ENCODE data around the gene LOXL3. TPM values are rescaled to one million over a fixed set of nuclear protein-coding genes. Genes with fewer than 3 reads are reported as not detected.
"Not testable (repeated sequence)": the region's sequence is repeated elsewhere in the genome, so short reads cannot be mapped to it uniquely, and the experiment has no call there.

The LOXL3 gene
- total and polyA plus RNA-seq, 9 donors, result 2.3 to 8.5 (median 4.4) TPM

DNA sequence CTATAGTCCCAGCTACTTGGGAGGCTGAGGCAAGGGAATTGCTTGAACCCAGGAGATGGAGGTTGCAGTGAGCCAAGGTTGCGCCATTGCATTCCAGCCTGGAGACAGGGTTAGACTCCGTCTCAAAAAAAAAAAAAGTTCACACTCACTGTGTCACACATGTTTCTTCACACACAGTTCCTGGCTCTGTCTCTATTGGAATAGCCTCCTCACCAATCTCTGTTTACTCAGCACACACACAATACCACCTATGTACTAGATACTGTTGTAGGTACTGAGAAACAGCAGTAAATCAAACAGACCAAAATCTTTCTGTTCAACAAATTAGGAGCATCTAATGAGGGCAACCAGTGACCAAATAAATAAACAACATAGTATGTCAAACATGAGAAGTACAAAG lies 67.6 kb downstream of the LOXL3 start:
- Histone ChIP-seq H3K36me3 (no peaks in the 10 kb centered on the region), H3K4me1 (ENCODE audit: insufficient read depth) (peaks cover 6% of the 10 kb centered on the region), H3K27me3 (no peaks in the 10 kb centered on the region), H3K9me3 (no peaks in the 10 kb centered on the region), H3K27ac (no peak overlapping the region), H3K4me3 (no peak overlapping the region)
- WGBS, 3 donors, result 87 to 91% (median 90%) methylated on average over 2 of the region's 2 CpGs
- no peak for TF ChIP-seq POLR2A (IDR thresholded peaks at IDR 0.05)
- DNase-seq, result no peak
- intact Hi-C loops (cut with DNase I), result no loop called here

DNA sequence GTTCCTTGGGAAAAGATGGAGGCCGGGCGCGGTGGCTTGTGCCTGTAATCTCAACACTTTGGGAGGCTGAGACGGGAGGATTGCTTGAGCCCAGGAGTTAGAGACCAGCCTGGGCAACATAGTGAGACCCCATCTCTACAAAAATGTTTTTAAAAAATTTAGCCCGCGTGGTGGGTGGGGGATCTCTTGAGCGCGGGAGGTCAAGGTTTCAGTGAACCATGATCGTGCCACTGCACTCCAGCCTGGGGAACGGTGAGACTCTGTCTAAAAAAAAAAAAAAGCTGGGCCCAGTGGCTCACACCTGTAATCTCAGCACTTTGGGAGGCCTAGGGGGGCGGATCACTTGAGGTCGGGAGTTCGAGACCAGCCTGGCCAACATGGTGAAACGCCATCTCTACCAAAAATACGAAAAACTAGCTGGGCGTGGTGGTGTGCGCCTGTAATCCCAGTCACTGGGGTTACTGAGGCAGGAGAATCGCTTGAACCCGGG lies 70.0 kb downstream of the LOXL3 start:
- H3K4me1 ChIP-seq (ENCODE audit: insufficient read depth); H3K27me3 ChIP-seq; H3K9me3 ChIP-seq; H3K36me3 ChIP-seq; DNase-seq: not testable (repeated sequence)
- Histone ChIP-seq H3K4me3 (peak overlapping the region; percentile 48), H3K27ac (peak overlapping the region in 1 of 2 donors; percentile 87)
- intact Hi-C loops (cut with DNase I), result loop anchor here in 2 of 4 donors (5.0 kb wide), 2 partner anchors 49 to 104 kb away; no protein-coding TSS in a partner anchor
- WGBS, 3 donors, result 60 to 71% (median 68%) methylated on average over 19 of the region's 19 CpGs

DNA sequence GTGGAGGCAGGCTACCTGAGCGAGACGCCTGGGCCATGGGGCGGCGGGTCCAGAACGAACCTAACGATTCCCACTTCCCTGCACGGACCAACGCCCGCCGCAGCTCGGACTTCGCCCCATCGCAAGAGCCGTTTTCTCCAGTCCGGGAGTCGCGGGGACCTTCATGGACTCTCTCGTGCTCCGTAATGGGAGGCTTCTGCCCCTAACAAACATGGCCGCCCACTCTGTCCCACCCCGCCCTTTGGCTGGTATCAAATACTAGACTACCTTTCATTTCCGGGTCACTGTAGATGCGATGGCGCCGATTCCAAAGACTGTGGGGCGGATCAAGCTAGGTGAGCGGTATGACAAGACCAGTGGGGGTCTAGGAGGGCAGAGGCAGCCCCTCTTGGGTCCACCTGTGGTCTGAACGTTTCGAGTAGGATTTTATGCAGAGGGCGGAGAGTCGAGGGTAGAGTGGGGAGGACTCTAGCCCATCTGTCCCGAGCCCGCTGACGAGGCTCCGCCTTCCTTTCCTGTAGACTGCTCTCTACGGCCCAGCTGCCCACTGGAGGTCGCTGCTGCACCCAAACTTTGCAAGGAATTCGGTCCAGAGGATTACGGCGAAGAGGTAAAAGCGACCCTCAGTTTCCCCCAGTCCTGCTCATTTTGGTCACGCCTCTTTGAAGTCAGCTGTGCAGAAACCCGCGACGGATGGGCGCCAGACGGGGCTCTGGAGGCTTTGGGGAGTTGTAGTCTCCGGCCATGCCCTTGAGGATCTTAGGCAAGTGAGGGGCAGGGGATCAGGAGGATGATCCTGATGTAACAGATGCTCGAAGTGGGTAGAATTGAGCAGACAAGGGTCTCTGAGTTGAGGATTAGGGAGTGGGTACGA lies 70.7 kb downstream of the LOXL3 start, which contains the start of the genes CCDC142 and TTC31:
Gene CCDC142, minus strand, starts transcription at position 198 of the 874 bp plus-strand sequence. Its CDS starts 161 bp downstream, at position 37.
Gene TTC31, plus strand, starts transcription at position 281 of the 874 bp plus-strand sequence. Its CDS starts 15 bp downstream, at position 296.
- Histone ChIP-seq H3K27ac (peak within 1 kb of the TSS; percentile 86 to 87), H3K27me3 (no peaks in the 10 kb centered on the region), H3K9me3 (no peaks in the 10 kb centered on the region), H3K36me3 (no peaks in the 10 kb centered on the region), H3K4me1 (ENCODE audit: insufficient read depth) (peaks cover 8% of the 10 kb centered on the region), H3K4me3 (peak within 1 kb of the TSS; percentile 48)
- 0% methylated on average over 50 of the region's 50 CpGs for WGBS, 3 donors
- TF ChIP-seq, protein P1, sequence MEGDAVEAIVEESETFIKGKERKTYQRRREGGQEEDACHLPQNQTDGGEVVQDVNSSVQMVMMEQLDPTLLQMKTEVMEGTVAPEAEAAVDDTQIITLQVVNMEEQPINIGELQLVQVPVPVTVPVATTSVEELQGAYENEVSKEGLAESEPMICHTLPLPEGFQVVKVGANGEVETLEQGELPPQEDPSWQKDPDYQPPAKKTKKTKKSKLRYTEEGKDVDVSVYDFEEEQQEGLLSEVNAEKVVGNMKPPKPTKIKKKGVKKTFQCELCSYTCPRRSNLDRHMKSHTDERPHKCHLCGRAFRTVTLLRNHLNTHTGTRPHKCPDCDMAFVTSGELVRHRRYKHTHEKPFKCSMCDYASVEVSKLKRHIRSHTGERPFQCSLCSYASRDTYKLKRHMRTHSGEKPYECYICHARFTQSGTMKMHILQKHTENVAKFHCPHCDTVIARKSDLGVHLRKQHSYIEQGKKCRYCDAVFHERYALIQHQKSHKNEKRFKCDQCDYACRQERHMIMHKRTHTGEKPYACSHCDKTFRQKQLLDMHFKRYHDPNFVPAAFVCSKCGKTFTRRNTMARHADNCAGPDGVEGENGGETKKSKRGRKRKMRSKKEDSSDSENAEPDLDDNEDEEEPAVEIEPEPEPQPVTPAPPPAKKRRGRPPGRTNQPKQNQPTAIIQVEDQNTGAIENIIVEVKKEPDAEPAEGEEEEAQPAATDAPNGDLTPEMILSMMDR (IDR thresholded peaks at IDR 0.05), result peak; percentile 76 to 87 (median 83)
- TF ChIP-seq EP300 (IDR thresholded peaks at IDR 0.05) (peak; percentile 24), POLR2A (IDR thresholded peaks at IDR 0.05) (peak; percentile 53)
- intact Hi-C loops (cut with DNase I), result loop anchor here in 2 of 4 donors (5.0 kb wide), 2 partner anchors 49 to 104 kb away; no protein-coding TSS in a partner anchor
- DNase-seq, result peak; percentile 94 to 97 (median 94)

Other genes starting within 250 kb of the LOXL3 start
- gene SLC4A5, start 210.5 kb downstream of the LOXL3 start, total RNA-seq, result 1 to 10 TPM; 1.5 to 6.3 (median 2.7) TPM
- 1 to 10 TPM; 1.1 to 1.4 TPM for gene SLC4A5, start 210.5 kb downstream of the LOXL3 start, polyA plus RNA-seq
- 100 to 1,000 TPM in 5 of 7 donors, 10 to 100 TPM in 2; 58.5 to 127 (median 111) TPM for gene DCTN1, start 173.6 kb downstream of the LOXL3 start, total RNA-seq
- gene DCTN1, start 173.6 kb downstream of the LOXL3 start, polyA plus RNA-seq, result 100 to 1,000 TPM in 1 of 2 donors, 10 to 100 TPM in 1; 59.5 to 108 TPM
- 1 to 10 TPM; 1.3 to 9.9 (median 4.5) TPM for gene C2orf81, start 132.3 kb downstream of the LOXL3 start, total RNA-seq
- gene C2orf81, start 132.3 kb downstream of the LOXL3 start, polyA plus RNA-seq, result 1 to 10 TPM in 1 of 2 donors, under 1 TPM in 1; 0.85 to 5.1 TPM
- gene WDR54, start 132.2 kb downstream of the LOXL3 start, total RNA-seq, result 10 to 100 TPM in 6 of 7 donors, 1 to 10 TPM in 1; 8.8 to 41.6 (median 16.2) TPM
- gene WDR54, start 132.2 kb downstream of the LOXL3 start, polyA plus RNA-seq, result 10 to 100 TPM in 1 of 2 donors, 1 to 10 TPM in 1; 8.6 to 22.4 TPM
- gene RTKN, start 112.0 kb downstream of the LOXL3 start, total RNA-seq, result 10 to 100 TPM in 5 of 7 donors, 1 to 10 TPM in 2; 1.6 to 30.9 (median 12.2) TPM
- gene RTKN, start 112.0 kb downstream of the LOXL3 start, polyA plus RNA-seq, result 1 to 10 TPM; 8.6 TPM
- 10 to 100 TPM in 6 of 7 donors, 1 to 10 TPM in 1; 9.4 to 60.9 (median 49.6) TPM for gene INO80B, start 98.9 kb downstream of the LOXL3 start, total RNA-seq
- gene INO80B, start 98.9 kb downstream of the LOXL3 start, polyA plus RNA-seq, result 10 to 100 TPM; 45.1 to 48.6 TPM
- gene WBP1, start 95.5 kb downstream of the LOXL3 start, total RNA-seq, result 10 to 100 TPM; 61.9 to 93.8 (median 73.3) TPM
- gene WBP1, start 95.5 kb downstream of the LOXL3 start, polyA plus RNA-seq, result 100 to 1,000 TPM in 1 of 2 donors, 10 to 100 TPM in 1; 52.4 to 114 TPM
- 10 to 100 TPM; 26.3 to 38.6 (median 36.0) TPM for gene MOGS, start 88.6 kb downstream of the LOXL3 start, total RNA-seq
- gene MOGS, start 88.6 kb downstream of the LOXL3 start, polyA plus RNA-seq, result 10 to 100 TPM; 20.4 to 24.6 TPM
- gene MRPL53, start 81.3 kb downstream of the LOXL3 start, total RNA-seq, result 100 to 1,000 TPM in 1 of 7 donors, 10 to 100 TPM in 6; 21.9 to 105 (median 85.1) TPM
- gene MRPL53, start 81.3 kb downstream of the LOXL3 start, polyA plus RNA-seq, result 10 to 100 TPM; 13.1 to 60.1 TPM
- 10 to 100 TPM; 13.1 to 31.1 (median 23.4) TPM for gene CCDC142, start 70.9 kb downstream of the LOXL3 start, total RNA-seq
- gene CCDC142, start 70.9 kb downstream of the LOXL3 start, polyA plus RNA-seq, result 1 to 10 TPM; 3.7 to 8.7 TPM
- 10 to 100 TPM; 15.1 to 21.7 (median 15.7) TPM for gene TTC31, start 70.9 kb downstream of the LOXL3 start, total RNA-seq
- 10 to 100 TPM; 12.9 to 18.0 TPM for gene TTC31, start 70.9 kb downstream of the LOXL3 start, polyA plus RNA-seq
- gene LBX2, start 54.3 kb downstream of the LOXL3 start, total RNA-seq, result 1 to 10 TPM in 1 of 7 donors, under 1 TPM in 3, not detected in 3; 0.15 to 1.2 (median 0.28) TPM
- gene LBX2, start 54.3 kb downstream of the LOXL3 start, polyA plus RNA-seq, result under 1 TPM in 1 of 2 donors, not detected in 1; 0.15 TPM
- 10 to 100 TPM in 5 of 7 donors, 1 to 10 TPM in 2; 9.3 to 24.3 (median 12.2) TPM for gene PCGF1, start 46.2 kb downstream of the LOXL3 start, total RNA-seq
- gene PCGF1, start 46.2 kb downstream of the LOXL3 start, polyA plus RNA-seq, result 10 to 100 TPM; 14.9 to 23.4 TPM
- gene TLX2, start 39.5 kb downstream of the LOXL3 start, total RNA-seq, result not detected
- not detected for gene TLX2, start 39.5 kb downstream of the LOXL3 start, polyA plus RNA-seq
- gene DQX1, start 27.7 kb downstream of the LOXL3 start, total RNA-seq, result 1 to 10 TPM in 1 of 7 donors, under 1 TPM in 2, not detected in 4; 0.20 to 1.1 (median 0.24) TPM
- gene DQX1, start 27.7 kb downstream of the LOXL3 start, polyA plus RNA-seq, result under 1 TPM in 1 of 2 donors, not detected in 1; 0.06 TPM
- gene AUP1, start 24.2 kb downstream of the LOXL3 start, total RNA-seq, result 100 to 1,000 TPM in 1 of 7 donors, 10 to 100 TPM in 6; 57.1 to 101 (median 70.4) TPM
- 10 to 100 TPM; 65.8 to 87.1 TPM for gene AUP1, start 24.2 kb downstream of the LOXL3 start, polyA plus RNA-seq
- gene HTRA2, start 24.0 kb downstream of the LOXL3 start, total RNA-seq, result 10 to 100 TPM; 28.7 to 47.6 (median 36.4) TPM
- 10 to 100 TPM; 37.5 to 38.9 TPM for gene HTRA2, start 24.0 kb downstream of the LOXL3 start, polyA plus RNA-seq
- 10 to 100 TPM in 6 of 7 donors, 1 to 10 TPM in 1; 9.4 to 16.0 (median 13.6) TPM for gene DOK1, start 778 bp upstream of the LOXL3 start, total RNA-seq
- gene DOK1, start 778 bp upstream of the LOXL3 start, polyA plus RNA-seq, result 10 to 100 TPM in 1 of 2 donors, 1 to 10 TPM in 1; 6.5 to 11.8 TPM
- gene M1AP, start 94.4 kb upstream of the LOXL3 start, total RNA-seq, result under 1 TPM in 4 of 7 donors, not detected in 3; 0.36 to 0.50 (median 0.45) TPM
- under 1 TPM; 0.42 to 0.72 TPM for gene M1AP, start 94.4 kb upstream of the LOXL3 start, polyA plus RNA-seq
- 10 to 100 TPM in 3 of 7 donors, 1 to 10 TPM in 4; 6.2 to 13.5 (median 7.4) TPM for gene SEMA4F, start 100.3 kb upstream of the LOXL3 start, total RNA-seq
- 1 to 10 TPM; 3.8 to 6.9 TPM for gene SEMA4F, start 100.3 kb upstream of the LOXL3 start, polyA plus RNA-seq